Stimulated activated CD4-positive, alpha-beta T cell treated with anti-CD3 and anti-CD28 coated beads, Interleukin-2, amount 100 ng/mL, for 24 hours (primary cell): ENCODE data around the gene SLC16A12.
"Not testable (repeated sequence)": the region's sequence is repeated elsewhere in the genome, so short reads cannot be mapped to it uniquely, and the experiment has no call there.

Source experiments
- DNase-seq, 2 donors: peaks; one replicate each; pipeline ENCODE4 v3.0.0-alpha.2; 2020

Gene SLC16A12

GRCh38 chr10:89414879-89415821 lies 120.2 kb downstream of the SLC16A12 start:
- peak; percentile 39 to 49 for DNase-seq

- peak; percentile 65 for DNase-seq
Measured at GRCh38 chr10:89414146-89414878, 121.1 kb downstream of the SLC16A12 start, which contains the start of gene IFIT5. Gene IFIT5 (plus strand): TSS chr10:89414568. CDS start chr10:89414799, 231 bp downstream.

GRCh38 chr10:89413398-89413912 lies 121.9 kb downstream of the SLC16A12 start:
- no peak for DNase-seq

- peak in 1 of 2 donors; percentile 37 for DNase-seq
Measured at GRCh38 chr10:89412276-89412675, 123.1 kb downstream of the SLC16A12 start.

GRCh38 chr10:89411135-89411534 lies 124.3 kb downstream of the SLC16A12 start:
- DNase-seq = not testable (repeated sequence)

- DNase-seq = not testable (repeated sequence)
Measured at GRCh38 chr10:89410551-89410950, 124.8 kb downstream of the SLC16A12 start.

GRCh38 chr10:89409282-89409681 lies 126.1 kb downstream of the SLC16A12 start:
- not testable (repeated sequence) for DNase-seq

GRCh38 chr10:89407792-89408191 lies 127.6 kb downstream of the SLC16A12 start:
- DNase-seq = not testable (repeated sequence)

GRCh38 chr10:89406178-89406577 lies 129.2 kb downstream of the SLC16A12 start:
- not testable (repeated sequence) for DNase-seq

- DNase-seq = no peak
Measured at GRCh38 chr10:89404104-89405047, 131.0 kb downstream of the SLC16A12 start.

- DNase-seq = no peak
Measured at GRCh38 chr10:89403043-89403442, 132.4 kb downstream of the SLC16A12 start.

GRCh38 chr10:89399956-89400355 lies 135.4 kb downstream of the SLC16A12 start:
- no peak for DNase-seq

GRCh38 chr10:89398003-89398749 lies 137.2 kb downstream of the SLC16A12 start:
- no peak for DNase-seq

GRCh38 chr10:89395141-89395540 lies 140.3 kb downstream of the SLC16A12 start:
- DNase-seq = no peak

- no peak for DNase-seq
Measured at GRCh38 chr10:89393898-89394297, 141.5 kb downstream of the SLC16A12 start.

- DNase-seq = no peak
Measured at GRCh38 chr10:89392974-89393373, 142.4 kb downstream of the SLC16A12 start.

- peak in 1 of 2 donors; percentile 30 for DNase-seq
Measured at GRCh38 chr10:89391907-89392756, 143.3 kb downstream of the SLC16A12 start, which contains the start of gene IFIT1. Gene IFIT1 (plus strand): TSS chr10:89392623. CDS start chr10:89392713, 90 bp downstream.

- not testable (repeated sequence) for DNase-seq
Measured at GRCh38 chr10:89391226-89391576, 144.2 kb downstream of the SLC16A12 start.

GRCh38 chr10:89390476-89391225 lies 144.7 kb downstream of the SLC16A12 start:
- no peak for DNase-seq

GRCh38 chr10:89389254-89389653 lies 146.1 kb downstream of the SLC16A12 start:
- DNase-seq = no peak
